ENCODE data around the gene SELENOO.

The SELENOO gene

DNA sequence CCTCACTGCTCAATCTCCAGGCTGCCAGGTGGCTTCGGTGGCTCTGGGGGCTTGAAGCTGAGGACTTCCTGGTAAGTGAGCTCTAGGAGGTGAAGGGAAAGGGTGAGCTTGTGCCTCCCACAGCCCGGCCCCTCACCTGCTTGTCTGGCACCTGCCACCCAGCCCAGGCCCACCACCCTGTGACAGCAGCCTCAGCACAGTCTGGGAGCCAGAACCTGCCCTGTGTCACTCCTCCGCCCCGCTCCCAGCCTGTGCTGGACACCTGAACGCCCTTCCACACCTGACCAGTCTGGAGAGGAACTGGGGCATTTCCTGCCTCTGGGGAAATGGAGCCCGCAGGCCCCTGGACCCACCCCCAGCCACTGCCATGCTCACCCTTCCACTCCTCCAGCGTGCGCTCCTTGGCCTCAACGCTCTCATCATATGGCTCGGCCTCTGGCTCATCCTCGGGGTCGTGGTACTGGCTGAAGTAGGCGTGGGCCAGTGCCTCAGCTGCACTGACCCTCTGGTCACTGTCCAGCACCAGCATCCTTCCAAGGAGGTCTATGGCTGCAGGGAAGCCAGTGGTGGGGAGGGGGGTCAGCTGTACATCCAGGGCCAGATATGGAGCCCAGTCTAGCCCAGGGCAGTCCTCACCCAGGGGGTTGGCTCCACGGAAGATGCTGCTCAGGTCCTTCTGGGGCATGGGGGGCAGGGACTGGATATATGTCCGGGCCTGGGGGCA is 64.3 kb downstream of the SELENOO start:
- in situ Hi-C loops (cut with MboI; ENCODE audit: low sequenced_read_pairs): no loop called here

DNA sequence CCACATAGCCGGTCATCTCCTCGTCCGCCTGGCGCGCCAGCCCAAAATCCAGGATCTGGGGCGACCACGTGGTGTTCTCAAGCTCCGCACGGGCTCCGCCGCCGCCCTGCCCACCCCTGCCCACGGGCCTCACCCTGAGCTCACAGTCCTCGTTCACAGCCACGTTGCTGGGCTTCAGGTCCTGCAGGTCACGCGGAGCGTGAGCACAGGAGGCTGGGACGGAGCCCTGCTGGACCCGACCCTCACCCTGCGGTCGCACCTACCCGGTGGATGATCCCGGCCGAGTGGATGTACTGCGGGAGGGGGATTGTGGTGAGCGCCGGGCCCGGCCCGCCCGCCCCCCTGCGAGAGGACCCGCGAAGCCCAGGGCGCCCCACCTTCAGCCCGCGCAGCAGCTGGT is 66.2 kb downstream of the SELENOO start:
- in situ Hi-C loops (cut with MboI; ENCODE audit: low sequenced_read_pairs): no loop called here
